GM23338 (cell line): ENCODE results near the gene ACO2. TPM values are rescaled to one million over a fixed set of nuclear protein-coding genes. Genes with fewer than 3 reads are reported as not detected.

ENCODE experiments used
- ATAC-seq: fragments of 200-7000 bp; cut with Tn5 transposase; 3 replicates; pipeline ENCODE4 v1.9.1; 2020
- DNase-seq: peaks from one replicate; pipeline ENCODE4 v3.0.0-alpha.2; 2015; ENCODE audit warnings: low spot score
- H2AFZ ChIP-seq: fragments of 200-600 bp; sonication (generic); 2 replicates; pipeline ENCODE4 v1.8.0; 2016; ENCODE audit warnings: antibody characterized with exemption, mild to moderate bottlenecking, moderate library complexity
- H3F3A ChIP-seq: fragments of 200-600 bp; sonication (generic); replicated peaks from 2 replicates; pipeline ENCODE4 v1.8.0; 2017; ENCODE audit warnings: antibody characterized with exemption, mixed run types, low read depth
- H3K27ac ChIP-seq: fragments of 200-600 bp; sonication (generic); 2 replicates; pipeline ENCODE4 v1.6.1; 2016; ENCODE audit warnings: low read depth
- H3K27me3 ChIP-seq: fragments of 200-600 bp; sonication (generic); 2 replicates; pipeline ENCODE4 v1.8.0; 2016; ENCODE audit warnings: mild to moderate bottlenecking, mixed run types, moderate library complexity; ENCODE audit not compliant: insufficient read depth
- H3K36me3 ChIP-seq: fragments of 200-600 bp; sonication (generic); 2 replicates; pipeline ENCODE4 v1.8.0; 2016; ENCODE audit warnings: mild to moderate bottlenecking; ENCODE audit not compliant: insufficient read depth
- H3K4me1 ChIP-seq: fragments of 200-600 bp; sonication (generic); 2 replicates; pipeline ENCODE4 v1.8.0; 2016; ENCODE audit warnings: mild to moderate bottlenecking, moderate library complexity; ENCODE audit not compliant: insufficient read depth
- H3K4me2 ChIP-seq: fragments of 200-600 bp; sonication (generic); 2 replicates; pipeline ENCODE4 v1.7.1; 2017; ENCODE audit warnings: mixed run types
- H3K4me3 ChIP-seq: fragments of 200-600 bp; sonication (generic); 2 replicates; pipeline ENCODE4 v1.6.1; 2016; ENCODE audit warnings: mixed run types
- H3K79me2 ChIP-seq: fragments of 200-600 bp; sonication (generic); replicated peaks from 2 replicates; pipeline ENCODE4 v1.8.0; 2017; ENCODE audit warnings: mild to moderate bottlenecking; ENCODE audit not compliant: insufficient read depth
- H3K9me2 ChIP-seq: fragments of 200-600 bp; sonication (generic); 2 replicates; pipeline ENCODE4 v1.8.0; 2017; ENCODE audit not compliant: insufficient read depth
- H4K20me1 ChIP-seq: fragments of 200-600 bp; sonication (generic); replicated peaks from 2 replicates; pipeline ENCODE4 v1.8.0; 2017; ENCODE audit warnings: mild to moderate bottlenecking; ENCODE audit not compliant: insufficient read depth
- H3K27ac Mint-ChIP-seq: 2 replicates; pipeline ENCODE4 v1.8.0; 2020; ENCODE audit warnings: inconsistent platforms, mild to moderate bottlenecking, moderate library complexity, mixed read lengths
- H3K27me3 Mint-ChIP-seq: 3 replicates; pipeline ENCODE4 v1.8.0; 2022; ENCODE audit warnings: low read depth, mild to moderate bottlenecking, moderate library complexity, mixed read lengths, inconsistent platforms; ENCODE audit not compliant: insufficient read depth, poor library complexity
- H3K36me3 Mint-ChIP-seq: 3 replicates; pipeline ENCODE4 v1.8.0; 2021; ENCODE audit warnings: low read depth, mild to moderate bottlenecking, inconsistent platforms, moderate library complexity, mixed read lengths
- H3K4me1 Mint-ChIP-seq: 3 replicates; pipeline ENCODE4 v1.8.0; 2020; ENCODE audit warnings: mild to moderate bottlenecking, inconsistent platforms, mixed read lengths
- H3K4me3 Mint-ChIP-seq: 3 replicates; pipeline ENCODE4 v1.8.0; 2021; ENCODE audit warnings: moderate library complexity, mild to moderate bottlenecking, inconsistent platforms, mixed read lengths
- H3K9me3 Mint-ChIP-seq: 3 replicates; pipeline ENCODE4 v1.8.0; 2020; ENCODE audit warnings: moderate library complexity, mild to moderate bottlenecking, inconsistent platforms, mixed read lengths
- CREB1 ChIP-seq: fragments of 250-450 bp; sonication (Bioruptor Pico); IDR thresholded peaks from 2 replicates; pipeline ENCODE4 v1.5.0; 2020; ENCODE audit warnings: low read depth, mild to moderate bottlenecking, moderate library complexity
- EZH2 ChIP-seq: fragments of 200-600 bp; sonication (generic); IDR thresholded peaks from one replicate; pipeline ENCODE4 v1.8.0; 2017; ENCODE audit warnings: antibody characterized with exemption, mild to moderate bottlenecking, low read depth; ENCODE audit not compliant: unreplicated experiment
- EZH2phosphoT487 ChIP-seq: fragments of 200-600 bp; sonication (generic); IDR thresholded peaks from one replicate; pipeline ENCODE4 v1.8.1; 2018; ENCODE audit warnings: antibody characterized with exemption; ENCODE audit not compliant: unreplicated experiment
- JUNB ChIP-seq: IDR thresholded peaks from one replicate; pipeline ENCODE4 v1.6.1; 2016; ENCODE audit warnings: antibody characterized with exemption; ENCODE audit not compliant: unreplicated experiment
- NANOG ChIP-seq: IDR thresholded peaks from 2 replicates; pipeline ENCODE4 v1.6.1; 2016; ENCODE audit warnings: antibody characterized with exemption, borderline replicate concordance
- POLR2AphosphoS5 ChIP-seq: IDR thresholded peaks from 2 replicates; pipeline ENCODE4 v1.6.1; 2016; ENCODE audit warnings: antibody characterized with exemption, low read depth
- REST ChIP-seq: IDR thresholded peaks from one replicate; pipeline ENCODE4 v1.6.1; 2018; ENCODE audit warnings: antibody characterized with exemption; ENCODE audit not compliant: unreplicated experiment
- STAT1 ChIP-seq: IDR thresholded peaks from one replicate; pipeline ENCODE4 v1.6.1; 2016; ENCODE audit warnings: antibody characterized with exemption; ENCODE audit not compliant: unreplicated experiment
- ZNF114 ChIP-seq: fragments of 250-450 bp; sonication (Bioruptor Pico); IDR thresholded peaks from 2 replicates; pipeline ENCODE4 v1.5.0; 2020; ENCODE audit warnings: mild to moderate bottlenecking, moderate library complexity
- ZNF462 ChIP-seq: fragments of 250-450 bp; sonication (Bioruptor Pico); IDR thresholded peaks from 2 replicates; pipeline ENCODE4 v1.5.0; 2020; ENCODE audit warnings: mild to moderate bottlenecking, moderate library complexity
- polyA plus RNA-seq: library from polyadenylated mRNA; unstranded; fragments of >200 nt; fragmentation: Nextera tagmentation; extraction: Ambion mirVana; gene quantifications from 2 replicates; pipeline ENCODE4 v1.2.1, GENCODE V29; 2016
- total RNA-seq: library from RNA; depleted of rRNA; stranded (reverse); fragments of >200 nt; shearing (Covaris generic); gene quantifications from 2 replicates; pipeline ENCODE4 v1.2.3, GENCODE V29; 2014
- TF ChIP-seq, protein P1 (sequence below), 2 experiments: fragments of 200-600 bp in 1 of 2; sonication (generic) in 1 of 2; conservative IDR thresholded peaks; 2 replicates each; pipeline versions ENCODE4 v1.5.1 to v1.6.1; 2016 to 2017; ENCODE audit warnings: antibody characterized with exemption in 2 of 2, low read depth in 2 of 2, mild to moderate bottlenecking in 2 of 2, moderate library complexity in 1 of 2

ACO2 gene
- total and polyA plus RNA-seq, 2 experiments from 2014 or later: 36.2 to 79.7 TPM

DNA sequence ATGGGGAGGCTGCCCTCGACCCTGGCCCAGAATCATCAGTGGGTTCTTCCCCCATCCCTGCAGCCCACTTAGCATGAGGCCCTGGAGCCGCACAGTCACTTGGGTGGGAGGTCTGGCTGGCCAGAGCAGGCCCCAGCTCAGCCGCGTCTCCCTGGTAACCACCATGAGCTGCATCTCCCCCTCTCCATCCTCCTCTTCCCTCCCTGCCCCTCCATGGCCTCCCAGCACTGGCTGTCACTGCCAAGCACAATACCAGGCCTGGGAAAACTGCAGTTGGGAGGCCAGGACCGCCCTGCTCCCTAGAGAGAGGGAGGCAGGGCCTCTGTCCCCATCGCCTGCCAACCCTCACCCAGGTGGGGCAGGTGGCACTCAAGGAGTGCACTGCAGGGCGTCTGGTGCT lies 99.9 kb downstream of the ACO2 start:
- no peaks in the 10 kb centered on the region for H3K36me3 ChIP-seq
- H3K4me2 ChIP-seq: no peak overlapping the region
- no peak overlapping the region for H3K4me3 ChIP-seq
- H4K20me1 ChIP-seq: no peaks in the 10 kb centered on the region
- H3K27me3 ChIP-seq: no peaks in the 10 kb centered on the region
- no peaks in the 10 kb centered on the region for H3F3A ChIP-seq
- Mint-ChIP-seq H3K36me3 (no peaks in the 10 kb centered on the region), H3K27me3 (peaks cover 9% of the 10 kb centered on the region), H3K9me3 (no peaks in the 10 kb centered on the region; the same call in 2 of the 3 replicates), H3K4me1 (no peaks in the 10 kb centered on the region; the same call in 2 of the 3 replicates), H3K4me3 (no peak overlapping the region), H3K27ac (no peak overlapping the region)
- no peaks in the 10 kb centered on the region for H3K9me2 ChIP-seq
- H3K27ac ChIP-seq: no peak overlapping the region
- DNase-seq (no peak), ATAC-seq (no peak)
- TF ChIP-seq ZNF114 (CRISPR knock-in tag) (no peak), POLR2AphosphoS5 (no peak), JUNB (no peak), CREB1 (CRISPR knock-in tag) (no peak), STAT1 (no peak), REST (no peak), EZH2 (no peak)
- no peaks in the 10 kb centered on the region for H3K79me2 ChIP-seq
- no peaks in the 10 kb centered on the region for H3K4me1 ChIP-seq
- H2AFZ ChIP-seq: no peak overlapping the region

GRCh38 chr22:41570221-41570620 lies 101.3 kb downstream of the ACO2 start:
- no peaks in the 10 kb centered on the region for H3K36me3 Mint-ChIP-seq
- Histone ChIP-seq H3K27me3 (no peaks in the 10 kb centered on the region), H3F3A (no peaks in the 10 kb centered on the region), H3K4me3 (no peak overlapping the region), H3K36me3 (no peaks in the 10 kb centered on the region), H3K27ac (no peak overlapping the region), H2AFZ (no peak overlapping the region), H3K4me1 (no peaks in the 10 kb centered on the region), H3K4me2 (no peak overlapping the region), H3K79me2 (no peaks in the 10 kb centered on the region), H3K9me2 (no peaks in the 10 kb centered on the region), H4K20me1 (no peaks in the 10 kb centered on the region)
- DNase-seq (no peak), ATAC-seq (no peak)
- H3K27me3 Mint-ChIP-seq: peaks cover 9% of the 10 kb centered on the region
- no peak overlapping the region for H3K4me3 Mint-ChIP-seq
- H3K27ac Mint-ChIP-seq: no peak overlapping the region
- H3K9me3 Mint-ChIP-seq: no peaks in the 10 kb centered on the region; the same call in 2 of the 3 replicates
- H3K4me1 Mint-ChIP-seq: no peaks in the 10 kb centered on the region; the same call in 2 of the 3 replicates
- TF ChIP-seq NANOG (no peak), CREB1 (CRISPR knock-in tag) (no peak), STAT1 (no peak), ZNF462 (no peak), EZH2phosphoT487 (no peak), POLR2AphosphoS5 (no peak), ZNF114 (CRISPR knock-in tag) (no peak), JUNB (no peak)
- TF ChIP-seq, protein P1, sequence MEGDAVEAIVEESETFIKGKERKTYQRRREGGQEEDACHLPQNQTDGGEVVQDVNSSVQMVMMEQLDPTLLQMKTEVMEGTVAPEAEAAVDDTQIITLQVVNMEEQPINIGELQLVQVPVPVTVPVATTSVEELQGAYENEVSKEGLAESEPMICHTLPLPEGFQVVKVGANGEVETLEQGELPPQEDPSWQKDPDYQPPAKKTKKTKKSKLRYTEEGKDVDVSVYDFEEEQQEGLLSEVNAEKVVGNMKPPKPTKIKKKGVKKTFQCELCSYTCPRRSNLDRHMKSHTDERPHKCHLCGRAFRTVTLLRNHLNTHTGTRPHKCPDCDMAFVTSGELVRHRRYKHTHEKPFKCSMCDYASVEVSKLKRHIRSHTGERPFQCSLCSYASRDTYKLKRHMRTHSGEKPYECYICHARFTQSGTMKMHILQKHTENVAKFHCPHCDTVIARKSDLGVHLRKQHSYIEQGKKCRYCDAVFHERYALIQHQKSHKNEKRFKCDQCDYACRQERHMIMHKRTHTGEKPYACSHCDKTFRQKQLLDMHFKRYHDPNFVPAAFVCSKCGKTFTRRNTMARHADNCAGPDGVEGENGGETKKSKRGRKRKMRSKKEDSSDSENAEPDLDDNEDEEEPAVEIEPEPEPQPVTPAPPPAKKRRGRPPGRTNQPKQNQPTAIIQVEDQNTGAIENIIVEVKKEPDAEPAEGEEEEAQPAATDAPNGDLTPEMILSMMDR (conservative IDR thresholded peaks at IDR 0.05; ENCODE audit: low read depth in 2 of 2): no peak
